Activated CD4-positive, alpha-beta memory T cell treated with anti-CD3 and anti-CD28 coated beads, Interleukin-2, amount 10 ng/mL, durations not matched to agents 7 days and 5 days (primary cell): ENCODE data around the gene GUK1. TPM values are rescaled to one million over a fixed set of nuclear protein-coding genes. Genes with fewer than 3 reads are reported as not detected.
A peak's percentile ranks its signal among the peaks of the same experiment; 100 is the strongest.
"Not testable (repeated sequence)": the region's sequence is repeated elsewhere in the genome, so short reads cannot be mapped to it uniquely, and the experiment has no call there.

Experiments used
- CTCF ChIA-PET: fragments of 350-600 bp; sonication (Branson Sonifier 250); formaldehyde crosslinking; loops from one replicate; lab custom pipeline; 2021; ENCODE audit warnings: antibody characterized with exemption, inconsistent platforms; lab: Charles Lee
- POLR2A ChIA-PET: fragments of 350-600 bp; sonication (Branson Sonifier 250); formaldehyde crosslinking; loops from one replicate; lab custom pipeline; 2021; ENCODE audit warnings: antibody characterized with exemption; lab: Charles Lee
- DNase-seq: peaks from one replicate; pipeline ENCODE4 v3.0.0-alpha.2; 2020
- H3K27ac Mint-ChIP-seq: one replicate; pipeline ENCODE4 v1.8.0; 2021; ENCODE audit warnings: mild to moderate bottlenecking, mixed read lengths
- H3K27me3 Mint-ChIP-seq: one replicate; pipeline ENCODE4 v1.8.0; 2021; ENCODE audit warnings: mixed read lengths
- H3K36me3 Mint-ChIP-seq: one replicate; pipeline ENCODE4 v1.8.0; 2021; ENCODE audit warnings: low read depth, mixed read lengths
- H3K4me1 Mint-ChIP-seq: one replicate; pipeline ENCODE4 v1.8.0; 2021; ENCODE audit warnings: mixed read lengths
- H3K4me3 Mint-ChIP-seq: one replicate; pipeline ENCODE4 v1.8.0; 2021; ENCODE audit warnings: mild to moderate bottlenecking, mixed read lengths
- H3K9me3 Mint-ChIP-seq: one replicate; pipeline ENCODE4 v1.8.0; 2021; ENCODE audit warnings: mixed read lengths
- total RNA-seq, 2 experiments: library from RNA; stranded (reverse); gene quantifications; one replicate each; pipeline ENCODE4 v1.2.3, GENCODE V29; 2021

GUK1 gene
- total RNA-seq, 2 experiments from 2014 or later = 280 to 284 TPM

DNA sequence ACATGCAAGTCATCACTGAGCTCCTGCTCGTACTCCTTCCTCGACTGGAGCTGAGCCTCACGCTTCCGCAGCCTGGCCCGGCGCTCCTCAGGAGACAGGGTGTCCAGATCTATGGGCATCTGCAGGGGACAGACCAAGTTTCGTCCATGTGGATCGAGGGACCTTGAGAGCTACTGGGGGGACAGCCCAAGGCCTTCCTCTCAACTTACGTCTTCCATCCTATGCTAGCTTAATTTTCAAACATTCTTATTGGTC is 33.4 kb upstream of the GUK1 start:
- POLR2A ChIA-PET = interaction anchor here (0.8 to 1.8 kb wide), 6 partner anchors 19 to 380 kb away, joined by 3 to 11 read pairs (median 4); partner anchors contain the start of genes ARF1, IBA57 and RNF187
- H3K36me3 Mint-ChIP-seq = peaks cover 17% of the 10 kb centered on the region
- peaks cover 53% of the 10 kb centered on the region for H3K4me1 Mint-ChIP-seq
- CTCF ChIA-PET = interaction anchor here (0.8 to 1.8 kb wide), 3 partner anchors 25 to 59 kb away, joined by 4 to 5 read pairs (median 5); partner anchors contain the start of gene IBA57
- no peak for DNase-seq
- peak overlapping the region; percentile 54 for H3K4me3 Mint-ChIP-seq
- no peaks in the 10 kb centered on the region for H3K9me3 Mint-ChIP-seq
- H3K27ac Mint-ChIP-seq = no peak overlapping the region
- no peaks in the 10 kb centered on the region for H3K27me3 Mint-ChIP-seq

- CTCF ChIA-PET = no interaction called here
- Mint-ChIP-seq H3K27me3 (no peaks in the 10 kb centered on the region), H3K36me3 (peaks cover 17% of the 10 kb centered on the region), H3K4me1 (peaks cover 56% of the 10 kb centered on the region), H3K4me3 (peak overlapping the region; percentile 87), H3K9me3 (no peaks in the 10 kb centered on the region), H3K27ac (peak overlapping the region; percentile 79)
- no peak for DNase-seq
- POLR2A ChIA-PET = interaction anchor here (4.6 kb wide), 1 partner anchor 25 kb away, joined by 39 read pairs; the partner anchor contains the start of gene ARF1
Measured at GRCh38 chr1:228107636-228108035, 32.4 kb upstream of the GUK1 start.

GRCh38 chr1:228108055-228108690 is 31.9 kb upstream of the GUK1 start:
- CTCF ChIA-PET = no interaction called here
- DNase-seq = no peak
- peaks cover 15% of the 10 kb centered on the region for H3K36me3 Mint-ChIP-seq
- H3K4me3 Mint-ChIP-seq = peak overlapping the region; percentile 87
- peaks cover 54% of the 10 kb centered on the region for H3K4me1 Mint-ChIP-seq
- H3K9me3 Mint-ChIP-seq = no peaks in the 10 kb centered on the region
- peak overlapping the region; percentile 79 for H3K27ac Mint-ChIP-seq
- H3K27me3 Mint-ChIP-seq = no peaks in the 10 kb centered on the region
- POLR2A ChIA-PET = interaction anchor here (0.7 to 4.6 kb wide), 3 partner anchors 9 to 25 kb away, joined by 4 to 39 read pairs (median 4); partner anchors contain the start of gene ARF1

- Mint-ChIP-seq H3K36me3 (peaks cover 13% of the 10 kb centered on the region), H3K27ac (peak overlapping the region; percentile 79), H3K4me1 (peaks cover 49% of the 10 kb centered on the region), H3K9me3 (no peaks in the 10 kb centered on the region), H3K4me3 (peak overlapping the region; percentile 87), H3K27me3 (no peaks in the 10 kb centered on the region)
- no peak for DNase-seq
- ChIA-PET CTCF (no interaction called here), POLR2A (interaction anchor here (0.7 to 4.6 kb wide), 4 partner anchors 10 to 56 kb away, joined by 4 to 39 read pairs (median 6); partner anchors contain the start of genes ARF1 and IBA57)
Measured at GRCh38 chr1:228108742-228109072, 31.4 kb upstream of the GUK1 start.

GRCh38 chr1:228109073-228109961 is 30.8 kb upstream of the GUK1 start, which contains the start of gene MRPL55:
Gene MRPL55 (minus strand): TSS chr1:228109299. CDS start chr1:228108260, 1,039 bp downstream.
- POLR2A ChIA-PET = interaction anchor here (0.7 to 4.6 kb wide), 14 partner anchors 9 to 377 kb away, joined by 3 to 39 read pairs (median 4); partner anchors contain the start of genes ARF1 and IBA57
- no peaks in the 10 kb centered on the region for H3K27me3 Mint-ChIP-seq
- no peaks in the 10 kb centered on the region for H3K9me3 Mint-ChIP-seq
- CTCF ChIA-PET = interaction anchor here (1.2 to 1.7 kb wide), 4 partner anchors 9 to 30 kb away, joined by 3 to 7 read pairs (median 4); partner anchors contain the start of gene ARF1
- peak; percentile 99 for DNase-seq
- H3K27ac Mint-ChIP-seq = peak within 1 kb of the TSS; percentile 79
- peaks cover 43% of the 10 kb centered on the region for H3K4me1 Mint-ChIP-seq
- H3K36me3 Mint-ChIP-seq = peaks cover 13% of the 10 kb centered on the region
- H3K4me3 Mint-ChIP-seq = peak within 1 kb of the TSS; percentile 87

DNA sequence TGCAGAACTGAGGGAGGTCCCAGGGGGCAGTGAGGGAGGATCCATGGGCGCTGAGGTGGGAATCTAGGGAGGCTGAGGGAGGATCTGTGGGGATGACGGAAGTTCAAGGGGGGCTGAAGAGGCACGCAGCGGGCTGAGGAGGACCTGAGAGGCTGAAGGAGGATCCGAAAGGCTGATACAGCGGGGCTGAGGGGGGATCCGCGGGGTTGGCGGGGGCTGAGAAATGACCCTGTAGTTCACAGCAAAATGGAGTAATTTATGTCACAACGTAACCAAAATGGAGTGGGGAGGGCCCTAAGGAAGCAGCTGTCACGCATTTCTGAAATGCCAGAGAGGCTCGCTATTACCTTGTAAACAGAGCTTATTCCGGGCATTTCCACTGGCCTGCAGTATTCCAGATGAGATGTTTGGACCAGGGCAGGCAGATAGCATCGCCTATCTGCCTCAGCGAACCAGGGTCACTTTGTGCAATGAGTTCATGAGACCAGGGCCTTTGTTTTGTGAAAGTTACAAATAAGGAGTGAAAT is 30.1 kb upstream of the GUK1 start:
- DNase-seq = no peak
- Mint-ChIP-seq H3K27me3 (no peaks in the 10 kb centered on the region), H3K4me1 (peaks cover 38% of the 10 kb centered on the region), H3K4me3 (peak overlapping the region; percentile 87), H3K9me3 (no peaks in the 10 kb centered on the region), H3K36me3 (peaks cover 11% of the 10 kb centered on the region), H3K27ac (peak overlapping the region; percentile 79)
- CTCF ChIA-PET = interaction anchor here (1.2 to 1.7 kb wide), 4 partner anchors 8 to 29 kb away, joined by 3 to 7 read pairs (median 4); partner anchors contain the start of gene ARF1
- POLR2A ChIA-PET = interaction anchor here (0.7 to 4.6 kb wide), 15 partner anchors 8 to 376 kb away, joined by 3 to 39 read pairs (median 4); partner anchors contain the start of genes ARF1 and IBA57

DNA sequence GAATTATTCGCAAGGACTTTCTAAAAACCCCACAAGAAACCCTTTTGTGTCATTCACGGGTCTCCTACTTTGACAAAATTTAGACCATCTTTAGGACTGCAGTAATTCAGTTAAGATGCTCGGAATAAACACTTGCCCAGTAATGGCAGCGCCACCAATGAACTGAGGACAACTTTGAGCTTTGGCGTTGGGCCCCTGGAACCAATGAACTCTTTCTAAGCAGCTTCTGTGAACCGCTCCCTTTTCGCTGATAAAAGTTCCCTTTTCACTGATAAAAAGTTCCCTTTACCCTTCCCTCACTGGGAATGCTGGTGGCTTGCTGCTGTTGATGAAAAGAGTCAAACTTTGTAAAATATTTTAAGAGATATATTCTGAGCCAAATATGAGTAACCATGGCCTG is 29.5 kb upstream of the GUK1 start:
- no peak for DNase-seq
- Mint-ChIP-seq H3K9me3 (no peaks in the 10 kb centered on the region), H3K27me3 (no peaks in the 10 kb centered on the region), H3K27ac (no peak overlapping the region), H3K36me3 (peaks cover 10% of the 10 kb centered on the region), H3K4me3 (no peak overlapping the region), H3K4me1 (peaks cover 38% of the 10 kb centered on the region)
- CTCF ChIA-PET = interaction anchor here (1.6 to 1.7 kb wide), 3 partner anchors 8 to 28 kb away, joined by 4 to 7 read pairs (median 5); partner anchors contain the start of gene ARF1
- POLR2A ChIA-PET = interaction anchor here (1.0 to 4.6 kb wide), 8 partner anchors 10 to 355 kb away, joined by 3 to 39 read pairs (median 6); partner anchors contain the start of genes ARF1 and IBA57

DNA sequence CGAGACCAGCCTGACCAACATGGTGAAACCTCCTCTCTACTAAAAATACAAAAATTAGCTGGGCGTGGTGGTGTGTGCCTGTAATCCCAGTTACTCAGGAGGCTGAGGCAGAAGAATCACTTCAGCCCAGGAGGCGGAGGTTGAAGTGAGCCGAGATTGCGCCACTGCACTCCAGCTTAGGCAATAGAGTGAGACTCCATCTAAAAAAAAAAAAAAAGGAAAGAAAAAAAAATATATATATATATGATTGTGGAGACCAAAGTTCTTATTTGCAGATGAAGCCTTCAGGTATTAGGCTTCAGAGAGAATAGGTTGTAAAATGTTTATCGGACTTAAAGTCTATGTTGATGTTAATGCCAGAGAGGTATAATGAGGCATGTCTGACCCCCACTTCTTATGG is 28.8 kb upstream of the GUK1 start:
- DNase-seq, H3K27me3 Mint-ChIP-seq, H3K9me3 Mint-ChIP-seq, CTCF ChIA-PET, H3K27ac Mint-ChIP-seq, H3K4me3 Mint-ChIP-seq, H3K36me3 Mint-ChIP-seq: not testable (repeated sequence)
- POLR2A ChIA-PET = interaction anchor here (2.0 to 4.6 kb wide), 2 partner anchors 11 to 28 kb away, joined by 10 to 39 read pairs; partner anchors contain the start of gene ARF1
- H3K4me1 Mint-ChIP-seq = peaks cover 37% of the 10 kb centered on the region

GRCh38 chr1:228112167-228112566 is 27.9 kb upstream of the GUK1 start:
- Mint-ChIP-seq H3K4me3 (no peak overlapping the region), H3K4me1 (peaks cover 31% of the 10 kb centered on the region), H3K27ac (no peak overlapping the region), H3K9me3 (no peaks in the 10 kb centered on the region), H3K36me3 (peaks cover 3% of the 10 kb centered on the region), H3K27me3 (no peaks in the 10 kb centered on the region)
- no peak for DNase-seq
- ChIA-PET POLR2A (interaction anchor here (1.2 kb wide), 1 partner anchor 53 kb away, joined by 4 read pairs; the partner anchor contains the start of gene IBA57), CTCF (interaction anchor here (3.3 kb wide), 1 partner anchor 18 kb away, joined by 10 read pairs; no protein-coding TSS in a partner anchor)

DNA sequence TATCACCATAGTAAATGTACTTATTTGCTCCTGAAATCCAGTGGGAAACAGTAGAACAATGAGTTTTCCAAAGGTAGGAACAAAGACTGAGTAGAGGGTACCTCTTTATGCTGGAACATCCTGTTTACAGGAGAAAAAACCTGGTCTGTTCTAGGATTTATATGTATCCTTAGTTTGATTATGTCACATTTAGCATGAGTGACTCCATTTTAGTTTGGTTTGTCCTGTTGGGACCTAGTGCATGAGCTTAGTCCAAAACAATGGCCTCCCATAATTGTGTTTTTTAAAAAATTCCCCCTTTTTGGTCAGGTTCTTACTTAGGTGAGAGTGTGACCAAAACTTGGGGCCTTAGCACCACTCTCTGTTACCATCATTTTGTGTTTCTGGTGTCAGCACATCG is 27.5 kb upstream of the GUK1 start:
- Mint-ChIP-seq H3K27me3 (no peaks in the 10 kb centered on the region), H3K36me3 (peaks cover 6% of the 10 kb centered on the region), H3K4me1 (peaks cover 27% of the 10 kb centered on the region), H3K27ac (no peak overlapping the region), H3K9me3 (peaks cover 3% of the 10 kb centered on the region), H3K4me3 (no peak overlapping the region)
- POLR2A ChIA-PET = interaction anchor here (1.2 kb wide), 1 partner anchor 53 kb away, joined by 4 read pairs; the partner anchor contains the start of gene IBA57
- CTCF ChIA-PET = interaction anchor here (3.3 kb wide), 1 partner anchor 18 kb away, joined by 10 read pairs; no protein-coding TSS in a partner anchor
- no peak for DNase-seq

- Mint-ChIP-seq H3K4me3 (no peak overlapping the region), H3K36me3 (peaks cover 6% of the 10 kb centered on the region), H3K27me3 (peaks cover 2% of the 10 kb centered on the region), H3K9me3 (peaks cover 7% of the 10 kb centered on the region), H3K4me1 (peaks cover 8% of the 10 kb centered on the region), H3K27ac (no peak overlapping the region)
- DNase-seq = no peak
- POLR2A ChIA-PET = interaction anchor here (0.9 kb wide), 1 partner anchor 33 kb away, joined by 3 read pairs; no protein-coding TSS in a partner anchor
- CTCF ChIA-PET = interaction anchor here (3.3 kb wide), 1 partner anchor 16 kb away, joined by 10 read pairs; no protein-coding TSS in a partner anchor
Measured at GRCh38 chr1:228114827-228115226, 25.3 kb upstream of the GUK1 start.

- Mint-ChIP-seq H3K27me3 (peaks cover 4% of the 10 kb centered on the region), H3K27ac (no peak overlapping the region), H3K9me3 (peaks cover 7% of the 10 kb centered on the region), H3K4me3 (no peak overlapping the region), H3K4me1 (peaks cover 7% of the 10 kb centered on the region), H3K36me3 (peaks cover 6% of the 10 kb centered on the region)
- ChIA-PET CTCF (no interaction called here), POLR2A (no interaction called here)
- no peak for DNase-seq
Measured at GRCh38 chr1:228117335-228117734, 22.7 kb upstream of the GUK1 start.
